Stimulated activated CD8-positive, alpha-beta memory T cell treated with anti-CD3 and anti-CD28 coated beads, Interleukin-15, amount 100 ng/mL, for 4 hours (primary cell): ENCODE results near the gene RNF41.
"Not testable (repeated sequence)": the region's sequence is repeated elsewhere in the genome, so short reads cannot be mapped to it uniquely, and the experiment has no call there.

Source experiments
- DNase-seq, 2 donors: peaks; one replicate each; pipeline ENCODE4 v3.0.0-alpha.2; 2020; ENCODE audit warnings: low read depth in 2 of 2

RNF41 gene

GRCh38 chr12:56212361-56212760, 9.4 kb downstream of the RNF41 start:
- DNase-seq: no peak

DNA sequence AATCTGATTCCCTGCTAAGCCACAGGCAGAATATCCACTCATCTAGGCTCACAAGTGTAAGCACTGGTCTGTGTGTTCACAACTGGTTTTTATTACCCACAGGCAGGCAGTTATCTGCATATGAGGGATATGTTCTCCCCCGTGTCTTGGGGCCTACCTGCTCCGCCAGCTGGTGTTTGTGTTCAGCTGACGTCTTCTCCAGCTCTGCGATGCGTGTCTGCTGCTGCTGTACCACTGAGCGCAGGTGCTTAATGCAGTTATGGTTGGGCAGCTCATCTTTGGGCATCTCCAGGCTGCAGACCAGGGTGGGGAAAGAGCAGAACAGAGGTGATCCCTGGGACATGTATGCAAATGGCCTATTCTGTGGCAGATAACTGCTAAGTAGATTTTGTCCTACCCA, 13.7 kb downstream of the RNF41 start:
- DNase-seq: no peak

DNA sequence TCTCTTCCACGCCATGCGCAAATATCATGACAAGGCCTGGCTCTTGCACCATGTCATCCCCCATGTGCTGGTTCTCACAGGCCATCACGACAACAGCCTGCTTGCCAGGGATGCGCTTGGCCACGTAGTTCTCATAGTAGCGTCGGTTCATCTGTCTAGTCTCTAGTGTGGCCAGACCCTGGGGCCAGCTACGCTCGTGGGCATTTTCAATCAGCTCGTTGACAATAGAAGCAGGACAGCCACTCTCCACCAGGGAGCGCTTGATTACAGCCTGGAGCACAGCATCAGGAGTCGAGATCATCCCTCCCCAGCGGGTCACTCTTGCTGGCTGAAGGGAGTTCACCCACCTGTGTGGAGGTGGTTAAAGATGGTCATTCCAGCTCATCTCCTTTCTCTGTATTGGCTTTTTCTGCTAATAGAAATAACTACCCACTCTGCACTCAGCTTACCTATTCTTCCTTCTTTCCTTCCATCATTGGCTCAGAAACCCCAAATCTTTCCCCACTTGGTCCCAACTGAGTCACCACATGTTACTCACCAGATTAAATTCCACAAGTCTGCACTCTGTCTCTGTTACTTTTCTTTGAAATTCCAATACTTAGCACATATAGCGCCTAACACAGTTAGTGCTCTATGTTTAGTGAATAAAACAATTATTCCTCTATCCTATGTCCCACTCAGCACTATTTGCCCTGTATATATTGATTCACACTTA, 15.1 kb downstream of the RNF41 start:
- no peak for DNase-seq

GRCh38 chr12:56205445-56205844, 16.3 kb downstream of the RNF41 start:
- no peak for DNase-seq

DNA sequence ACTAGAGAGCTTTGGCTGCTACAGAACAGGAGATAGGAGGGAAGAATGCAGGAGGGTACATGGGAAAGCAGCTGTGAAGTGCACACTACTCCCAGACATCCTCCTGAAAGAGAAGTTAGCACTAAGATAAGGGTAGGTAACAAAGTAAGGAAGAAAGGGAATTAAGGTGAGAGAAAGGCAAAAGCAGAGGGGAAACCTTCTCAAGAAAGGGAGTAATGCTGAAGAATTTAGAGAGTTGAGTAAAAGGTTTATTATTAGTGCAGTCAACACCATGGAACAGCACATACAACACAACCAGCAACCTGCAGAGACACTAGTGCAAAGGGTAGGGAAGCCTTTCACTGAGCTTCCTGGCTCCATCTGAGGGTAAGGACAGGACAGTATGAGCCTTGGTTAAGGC, 17.4 kb downstream of the RNF41 start:
- no peak for DNase-seq

GRCh38 chr12:56202838-56203237, 18.9 kb downstream of the RNF41 start:
- DNase-seq: no peak

GRCh38 chr12:56202366-56202765, 19.4 kb downstream of the RNF41 start:
- DNase-seq: no peak

DNA sequence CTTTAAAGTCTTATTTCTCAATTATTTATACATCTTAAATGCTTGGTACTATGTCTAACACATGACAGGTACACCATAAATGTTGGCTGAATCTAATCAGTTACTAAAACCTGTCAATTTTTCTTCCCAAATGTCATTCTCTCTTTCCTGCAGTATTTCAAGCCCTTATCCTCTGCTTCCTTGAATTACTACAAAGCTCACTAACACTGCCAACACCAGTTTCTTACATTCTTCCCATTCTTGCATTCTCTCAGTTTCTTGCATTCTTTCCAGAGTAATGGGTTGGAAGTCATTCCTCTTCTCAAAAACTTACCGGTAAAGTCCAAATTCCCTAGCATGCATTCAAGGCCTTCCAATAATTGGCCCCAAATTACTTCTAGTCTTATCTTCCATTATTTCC, 22.9 kb downstream of the RNF41 start:
- DNase-seq: no peak

- DNase-seq: no peak
Measured at GRCh38 chr12:56197921-56198635, 23.6 kb downstream of the RNF41 start.

DNA sequence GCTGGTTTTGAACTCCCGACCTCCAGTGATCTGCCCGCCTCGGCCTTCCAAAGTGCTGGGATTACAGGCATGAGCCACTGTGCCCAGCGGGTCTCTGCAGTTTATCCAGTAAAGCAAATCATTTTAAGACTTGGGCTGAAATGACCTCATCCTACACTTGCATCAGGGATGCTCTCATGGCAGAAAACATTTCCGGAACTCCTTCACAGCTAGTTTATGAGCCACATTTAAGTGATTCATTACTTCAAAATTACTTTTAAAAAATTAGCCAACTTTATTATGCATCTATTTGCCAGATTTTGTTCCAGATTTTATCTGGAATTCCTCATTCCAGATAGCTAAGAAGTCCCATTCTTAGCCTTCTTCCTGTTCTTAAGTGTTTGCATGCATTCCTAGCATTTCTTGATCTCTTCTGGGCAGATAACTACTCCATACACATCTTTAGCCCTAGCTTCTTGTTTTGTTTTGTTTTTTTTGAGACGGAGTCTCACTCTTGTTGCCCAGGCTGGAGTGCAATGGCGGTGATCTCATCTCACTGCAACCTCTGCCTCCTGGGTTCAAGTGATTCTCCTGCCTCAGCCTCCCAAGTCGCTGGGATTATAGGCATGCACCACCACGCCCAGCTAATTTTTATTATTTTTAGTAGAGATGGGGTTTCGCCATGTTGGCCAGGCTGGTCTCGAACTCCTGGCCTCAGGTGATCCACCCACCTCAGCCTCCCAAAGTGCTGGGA, 24.7 kb downstream of the RNF41 start:
- not testable (repeated sequence) for DNase-seq

DNA sequence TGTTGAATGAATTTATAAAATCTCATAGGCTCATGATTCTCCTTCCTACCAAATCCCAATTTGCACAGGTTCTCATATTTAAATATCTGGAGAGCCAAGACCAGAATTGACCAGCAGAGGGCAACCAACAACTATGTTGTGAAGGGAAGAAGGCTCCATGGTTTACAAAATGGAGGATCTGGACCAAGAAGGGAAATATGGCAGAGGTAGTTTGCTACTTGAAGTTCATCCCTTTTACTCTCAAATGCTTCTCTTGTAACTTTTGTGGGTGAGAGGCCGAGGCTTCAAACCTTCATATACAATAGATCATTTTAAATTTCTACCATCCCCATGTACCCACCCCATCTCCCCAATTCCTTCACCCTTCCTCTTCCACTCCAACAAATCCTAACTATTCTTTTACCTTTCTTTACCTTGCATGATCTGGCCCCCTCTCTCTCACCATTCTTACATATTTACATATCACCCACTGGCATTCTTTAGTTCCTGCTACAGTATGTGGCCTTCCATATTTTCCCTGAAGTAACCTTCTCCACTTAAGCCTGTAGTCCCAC, 28.6 kb downstream of the RNF41 start:
- DNase-seq: peak in 1 of 2 donors; percentile 57

DNA sequence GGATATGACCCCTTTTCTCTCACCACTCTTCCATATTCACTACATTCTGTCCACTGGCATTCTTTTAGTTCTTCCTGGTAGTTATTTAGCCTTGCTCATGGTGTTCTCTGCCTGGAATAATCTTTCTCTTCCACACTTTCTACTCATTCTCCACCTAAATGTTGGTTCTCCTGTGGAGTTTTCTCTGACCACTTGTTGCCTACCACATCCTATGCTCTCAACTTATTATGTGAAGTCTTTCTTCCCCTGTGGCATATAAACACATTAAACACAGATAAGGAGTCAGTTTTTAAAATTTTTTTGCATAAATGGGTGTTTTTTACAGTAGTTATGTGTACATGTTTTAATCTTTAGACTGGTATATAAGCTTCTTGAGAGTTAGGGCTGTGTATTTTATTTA, 29.1 kb downstream of the RNF41 start:
- DNase-seq: no peak

GRCh38 chr12:56190695-56191155, 31.0 kb downstream of the RNF41 start:
- no peak for DNase-seq

DNA sequence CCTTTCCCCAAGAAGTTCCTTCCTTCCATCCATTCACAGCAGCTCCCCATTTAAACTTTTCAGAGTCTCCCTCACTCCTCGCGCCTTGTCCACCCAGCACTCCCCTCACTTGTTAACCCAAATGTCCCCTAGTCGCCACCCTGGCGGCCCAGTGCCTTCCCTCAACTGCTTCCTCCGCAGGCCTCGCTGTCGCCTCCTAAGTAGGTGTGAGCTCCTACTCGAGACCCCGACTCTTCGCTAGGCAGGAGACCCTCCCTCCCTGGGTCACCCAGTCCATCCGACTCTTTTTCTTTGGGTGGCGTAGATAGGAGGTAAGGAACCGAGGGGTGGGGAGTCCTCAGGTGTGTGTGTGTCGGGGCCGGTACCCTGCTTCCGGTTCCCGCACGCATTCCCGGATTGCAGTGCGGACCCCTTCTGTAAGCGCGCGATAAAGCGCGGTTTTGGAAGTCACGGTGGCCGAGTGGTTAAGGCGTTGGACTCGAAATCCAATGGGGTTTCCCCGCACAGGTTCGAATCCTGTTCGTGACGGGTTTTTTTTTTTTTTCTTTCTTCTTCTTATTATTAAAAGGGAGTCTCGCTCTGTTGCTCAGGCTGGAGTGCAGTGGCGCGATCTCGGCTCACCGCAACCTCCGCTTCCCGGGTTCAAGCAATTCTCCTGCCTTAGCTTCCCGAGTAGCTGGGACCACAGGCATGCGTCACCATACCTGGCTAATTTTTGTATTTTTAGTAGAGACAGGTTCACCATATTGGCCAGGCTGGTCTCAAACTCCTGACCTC, 31.6 kb downstream of the RNF41 start:
- DNase-seq: peak; percentile 56 to 57

- peak; percentile 58 to 71 for DNase-seq
Measured at GRCh38 chr12:56189099-56189917, 32.4 kb downstream of the RNF41 start, which contains the start of gene SMARCC2. SMARCC2 (minus strand) TSS chr12:56189483; CDS start chr12:56189461, 22 bp downstream.

GRCh38 chr12:56188778-56189098, 33.0 kb downstream of the RNF41 start:
- DNase-seq: no peak

- DNase-seq: no peak
Measured at GRCh38 chr12:56188131-56188777, 33.5 kb downstream of the RNF41 start.

DNA sequence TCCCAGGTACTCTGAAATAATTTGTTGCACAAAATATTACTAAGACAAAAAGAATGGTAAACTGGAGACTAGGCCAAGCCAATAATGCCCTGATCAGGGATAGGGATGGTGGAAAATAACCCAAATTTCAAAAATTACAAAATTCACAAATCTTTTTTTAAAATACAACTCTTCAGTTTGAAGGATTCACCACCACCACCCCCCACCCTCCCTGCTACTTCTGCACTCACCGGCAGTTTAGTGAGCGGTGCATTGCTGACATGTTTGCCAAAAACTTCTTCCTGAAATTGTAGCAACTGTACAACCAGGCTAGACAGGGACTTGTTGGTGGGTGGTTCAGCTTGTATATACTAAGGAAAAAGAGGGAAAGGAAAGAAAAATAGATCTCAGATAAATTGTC, 34.8 kb downstream of the RNF41 start:
- no peak for DNase-seq

DNA sequence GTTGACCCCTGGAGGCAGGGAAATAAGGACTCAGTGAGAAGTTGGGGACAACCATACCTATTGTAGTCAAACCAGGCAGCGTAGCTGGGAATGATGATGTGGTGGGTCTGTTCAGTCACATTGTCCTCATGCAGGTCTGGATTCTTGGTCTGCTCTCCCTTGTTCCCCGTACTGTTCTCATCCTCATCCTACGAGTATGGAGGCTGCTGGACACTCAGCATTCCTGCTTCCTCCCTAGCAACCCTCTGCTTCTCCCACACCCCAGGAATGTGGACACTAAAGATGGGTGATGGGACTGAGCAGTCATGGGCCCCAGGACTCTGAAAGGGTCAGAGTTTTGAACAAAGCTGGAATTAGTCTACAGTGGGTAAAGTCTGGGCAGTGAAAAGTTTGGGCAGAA, 43.4 kb downstream of the RNF41 start:
- no peak for DNase-seq

DNA sequence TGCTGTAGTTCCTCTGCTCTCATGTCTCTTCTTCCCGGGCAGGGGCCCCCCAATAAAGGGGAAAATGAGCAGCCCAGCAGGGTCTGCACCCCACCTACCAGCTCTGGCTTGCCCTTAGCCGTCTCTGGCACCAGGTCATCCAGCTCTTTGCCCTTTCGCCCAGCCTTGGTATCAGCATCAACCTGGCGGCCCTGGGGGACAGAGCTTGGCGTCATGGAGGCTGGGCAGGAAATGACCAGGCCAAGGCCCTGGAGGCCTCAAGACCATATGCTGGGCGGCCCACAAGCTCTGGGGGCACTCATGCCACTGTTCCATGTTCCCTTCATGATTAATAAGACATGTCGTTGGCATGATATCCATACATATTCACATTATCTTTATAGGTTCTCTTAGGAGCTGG, 48.9 kb downstream of the RNF41 start:
- no peak for DNase-seq
